ENCODE data around the gene ARHGEF35.
"Not testable (repeated sequence)": the region's sequence is repeated elsewhere in the genome, so short reads cannot be mapped to it uniquely, and the experiment has no call there.

The ARHGEF35 gene

DNA sequence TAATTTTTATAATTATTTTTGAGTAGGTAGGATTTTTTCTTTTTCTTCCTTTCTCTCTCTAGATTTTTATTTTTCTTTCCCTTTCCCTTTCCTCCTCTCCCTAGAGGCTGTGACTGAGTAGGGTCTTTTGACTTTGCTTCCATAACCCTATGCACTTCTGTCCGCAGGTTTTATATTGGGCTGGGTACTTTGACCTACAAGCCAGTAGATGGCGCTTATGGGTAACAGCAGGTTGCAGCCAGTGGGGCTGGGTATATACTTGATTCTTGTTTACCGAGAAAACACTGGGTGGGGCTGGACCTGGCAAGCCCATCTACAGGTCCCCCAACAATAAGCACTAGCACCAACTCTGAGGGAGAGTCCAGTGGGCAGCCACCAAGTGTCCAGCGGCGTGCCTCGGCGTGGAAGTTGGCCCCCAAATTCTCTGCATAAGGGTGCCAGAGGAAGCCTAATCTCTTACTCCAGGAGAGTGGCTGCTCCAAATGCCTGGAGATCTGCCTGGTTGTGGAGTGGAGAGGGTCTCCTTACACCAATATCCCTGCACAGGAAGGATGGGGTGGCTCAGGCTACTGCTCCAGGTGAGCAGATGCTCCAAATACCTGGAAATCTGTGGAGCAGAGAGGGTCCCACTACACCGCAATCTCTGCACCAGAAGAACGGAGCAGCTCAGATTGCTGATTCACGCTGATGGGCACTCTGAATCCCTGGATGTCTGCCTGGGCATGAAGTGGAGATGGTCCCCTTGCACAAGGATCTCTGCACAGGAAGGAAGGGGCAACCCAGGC, 17.1 kb downstream of the ARHGEF35 start:
- peak; percentile 8 for DNase-seq

GRCh38 chr7:144174613-144175012, 21.0 kb downstream of the ARHGEF35 start:
- no peak for DNase-seq

DNA sequence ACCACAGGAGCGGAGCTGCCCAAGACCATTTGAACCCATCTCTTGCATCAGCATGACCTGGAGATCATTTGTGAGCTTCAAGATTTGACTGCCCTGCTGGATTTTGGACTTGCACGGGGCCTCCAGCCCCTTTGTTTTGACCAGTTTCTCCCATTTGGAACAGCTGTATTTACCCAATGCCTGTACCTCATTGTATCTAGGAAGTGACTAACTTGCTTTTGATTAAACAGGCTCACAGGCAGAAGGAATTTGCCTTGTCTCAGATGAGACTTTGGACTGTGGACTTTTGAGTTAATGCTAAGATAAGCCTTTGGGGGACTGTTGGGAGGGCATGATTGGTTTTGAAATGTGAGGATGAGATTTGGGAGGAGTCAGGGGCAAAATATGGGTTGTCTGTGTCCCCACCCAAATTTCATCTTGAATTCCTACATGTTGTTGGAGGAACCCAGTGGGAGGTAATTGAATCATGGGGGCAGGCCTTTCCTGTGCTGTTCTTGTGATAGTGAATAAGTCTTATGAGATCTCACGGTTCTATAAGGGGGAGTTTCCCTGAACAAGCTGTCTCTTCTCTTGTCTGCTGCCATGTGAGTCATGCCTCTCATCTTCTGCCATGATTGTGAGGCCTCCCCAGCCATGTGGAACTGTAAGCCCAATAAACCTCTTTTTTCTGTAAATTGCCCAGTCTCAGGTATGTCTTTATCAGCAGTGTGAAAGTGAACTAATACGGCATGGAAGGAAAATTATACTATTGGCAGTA, 23.9 kb downstream of the ARHGEF35 start:
- DNase-seq = not testable (repeated sequence)

DNA sequence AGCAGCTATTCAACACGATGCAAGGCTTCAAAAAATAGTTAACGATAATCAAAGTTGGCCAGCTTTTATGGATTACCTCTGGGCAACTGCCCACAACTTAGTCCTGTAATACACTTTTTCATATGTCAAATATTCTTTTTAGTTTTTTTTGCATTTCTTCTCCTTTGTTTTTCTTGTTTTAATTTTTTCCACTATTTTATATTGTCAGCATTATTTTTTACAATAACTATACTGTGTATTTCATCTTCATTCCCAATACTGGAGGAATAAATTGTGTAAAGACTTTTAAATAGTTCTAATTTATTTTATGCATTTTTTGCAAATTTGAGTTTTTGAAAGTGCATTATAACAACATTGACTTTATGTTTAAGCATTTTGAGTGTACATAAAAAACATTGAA, 30.8 kb downstream of the ARHGEF35 start:
- DNase-seq = no peak

GRCh38 chr7:144158861-144159260, 36.8 kb downstream of the ARHGEF35 start:
- DNase-seq = no peak

DNA sequence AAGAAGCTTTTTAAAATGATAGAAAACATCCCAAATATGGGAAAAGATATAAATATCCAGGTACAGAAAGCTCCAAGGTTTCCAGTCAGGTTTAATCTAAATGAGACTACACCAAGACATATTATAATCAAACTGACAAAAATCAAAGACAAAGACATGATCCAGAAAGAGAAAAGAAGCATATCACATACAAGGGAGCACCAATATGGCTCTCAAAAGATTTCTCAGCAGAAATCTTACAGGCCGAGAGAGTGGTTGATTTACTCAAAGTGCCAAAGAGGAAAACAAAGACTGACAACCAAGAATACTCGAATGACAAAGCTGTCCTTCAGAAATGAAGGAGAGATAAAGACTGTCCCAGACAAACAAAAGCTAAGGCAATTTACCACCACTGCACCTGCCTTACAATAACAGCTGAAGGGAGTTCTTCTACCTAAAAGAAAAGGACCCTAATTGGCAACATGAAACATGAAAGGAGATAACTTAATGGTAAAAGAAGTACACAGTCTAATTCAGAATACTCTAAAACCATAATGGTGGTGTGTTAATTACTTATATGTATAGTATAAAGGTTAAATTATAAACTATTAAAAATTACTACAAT, 47.3 kb downstream of the ARHGEF35 start:
- no peak for DNase-seq

- no peak for DNase-seq
Measured at GRCh38 chr7:144144426-144144825, 51.2 kb downstream of the ARHGEF35 start.

DNA sequence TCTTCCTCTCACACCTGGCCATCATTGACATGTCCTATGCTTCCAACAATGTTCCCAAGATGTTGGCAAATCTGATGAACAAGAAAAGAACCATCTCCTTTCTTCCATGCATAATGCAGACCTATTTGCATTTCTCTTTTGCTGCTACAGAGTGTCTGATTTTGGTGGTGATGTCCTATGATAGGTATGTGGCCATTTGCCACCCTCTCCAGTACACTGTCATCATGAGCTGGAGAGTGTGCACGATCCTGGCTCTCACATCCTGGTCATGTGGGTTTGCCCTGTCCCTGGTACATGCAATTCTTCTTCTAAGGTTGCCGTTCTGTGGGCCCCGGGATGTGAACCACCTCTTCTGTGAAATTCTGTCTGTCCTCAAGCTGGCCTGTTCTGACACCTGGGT, 53.4 kb downstream of the ARHGEF35 start:
- DNase-seq = no peak

GRCh38 chr7:144137501-144137900, 58.1 kb downstream of the ARHGEF35 start:
- no peak for DNase-seq

All from activated naive CD4-positive, alpha-beta T cell treated with Interleukin-2 at 50 U/mL for 16 hours (primary cell).